ENCODE results near the gene SOAT2.

DNA sequence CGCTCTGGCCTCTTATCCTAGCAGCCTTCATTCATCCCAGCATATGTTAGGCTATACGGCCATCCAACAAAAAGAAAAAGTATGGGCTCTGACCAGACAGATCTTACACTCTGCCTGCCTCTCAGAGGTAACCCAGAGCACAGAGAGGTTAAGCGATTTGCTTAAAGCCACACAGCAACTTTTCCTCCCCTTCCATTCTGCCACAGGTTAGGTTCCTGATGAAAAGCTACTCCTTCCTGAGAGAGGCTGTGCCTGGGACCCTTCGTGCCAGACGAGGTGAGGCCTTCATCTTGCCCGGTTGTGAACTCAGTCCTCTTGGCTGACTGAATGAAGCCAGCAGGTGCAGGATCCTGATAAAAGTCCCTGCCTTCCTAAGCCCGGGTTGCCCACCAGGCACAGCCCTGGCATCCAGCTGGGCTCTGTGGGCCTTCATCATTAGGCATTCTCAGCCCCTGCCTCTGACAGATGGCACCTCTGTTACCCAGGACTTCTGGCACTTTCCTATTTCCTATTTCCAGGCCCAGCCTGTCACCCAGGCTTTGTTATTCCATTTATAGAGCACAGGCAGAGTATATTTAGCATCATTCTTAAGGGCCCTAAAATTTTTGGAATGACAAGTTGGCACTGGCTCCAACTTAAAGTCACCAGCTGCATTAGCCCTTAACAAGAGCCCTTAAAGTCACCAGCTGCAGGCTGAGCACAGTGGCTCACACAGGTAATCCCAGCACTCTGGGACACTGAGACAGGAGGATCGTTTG is 12.8 kb downstream of the SOAT2 start:
- TF ChIP-seq, protein P1, sequence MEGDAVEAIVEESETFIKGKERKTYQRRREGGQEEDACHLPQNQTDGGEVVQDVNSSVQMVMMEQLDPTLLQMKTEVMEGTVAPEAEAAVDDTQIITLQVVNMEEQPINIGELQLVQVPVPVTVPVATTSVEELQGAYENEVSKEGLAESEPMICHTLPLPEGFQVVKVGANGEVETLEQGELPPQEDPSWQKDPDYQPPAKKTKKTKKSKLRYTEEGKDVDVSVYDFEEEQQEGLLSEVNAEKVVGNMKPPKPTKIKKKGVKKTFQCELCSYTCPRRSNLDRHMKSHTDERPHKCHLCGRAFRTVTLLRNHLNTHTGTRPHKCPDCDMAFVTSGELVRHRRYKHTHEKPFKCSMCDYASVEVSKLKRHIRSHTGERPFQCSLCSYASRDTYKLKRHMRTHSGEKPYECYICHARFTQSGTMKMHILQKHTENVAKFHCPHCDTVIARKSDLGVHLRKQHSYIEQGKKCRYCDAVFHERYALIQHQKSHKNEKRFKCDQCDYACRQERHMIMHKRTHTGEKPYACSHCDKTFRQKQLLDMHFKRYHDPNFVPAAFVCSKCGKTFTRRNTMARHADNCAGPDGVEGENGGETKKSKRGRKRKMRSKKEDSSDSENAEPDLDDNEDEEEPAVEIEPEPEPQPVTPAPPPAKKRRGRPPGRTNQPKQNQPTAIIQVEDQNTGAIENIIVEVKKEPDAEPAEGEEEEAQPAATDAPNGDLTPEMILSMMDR (IDR thresholded peaks at IDR 0.05) = no peak
- TF ChIP-seq HDAC2 (IDR thresholded peaks at IDR 0.05) (no peak), MYC (IDR thresholded peaks at IDR 0.05; ENCODE audit: borderline replicate concordance, low read length) (no peak), USF2 (IDR thresholded peaks at IDR 0.05) (no peak), POLR2A (IDR thresholded peaks at IDR 0.05; ENCODE audit: low read length) (no peak), CEBPB (IDR thresholded peaks at IDR 0.05) (no peak)
